Measurements from ENCODE around the gene DFFA.

DNA sequence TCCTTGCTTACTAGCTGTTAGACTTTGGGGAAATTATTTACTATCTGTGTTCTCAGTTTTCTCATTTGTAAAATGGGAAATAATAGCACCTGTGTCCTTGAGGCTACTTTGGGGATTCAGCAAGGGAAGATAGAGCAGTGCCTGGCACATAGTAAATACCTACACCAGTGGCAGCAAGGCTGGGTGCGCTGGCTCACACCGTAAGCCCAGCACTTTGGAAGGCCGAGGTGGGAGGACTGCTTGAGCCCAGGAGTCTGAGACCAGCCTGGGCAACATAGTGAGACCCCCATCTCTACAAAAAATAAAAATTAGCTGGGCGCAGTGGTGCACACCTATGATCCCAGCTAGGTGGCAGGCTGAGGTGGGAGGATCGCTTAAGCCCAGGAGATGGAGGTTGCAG lies 50.7 kb downstream of the DFFA start:
- TF ChIP-seq CTCF (IDR thresholded peaks at IDR 0.05) = no peak
- no peak for TF ChIP-seq POLR2A (IDR thresholded peaks at IDR 0.05)
- no peak for TF ChIP-seq POLR2AphosphoS5 (IDR thresholded peaks at IDR 0.05)
